ENCODE results near the gene ACSS2. TPM values are rescaled to one million over a fixed set of nuclear protein-coding genes. Genes with fewer than 3 reads are reported as not detected.
A peak's percentile ranks its signal among the peaks of the same experiment; 100 is the strongest.

ACSS2 gene
- total RNA-seq, 1 donor, result 101 TPM

DNA sequence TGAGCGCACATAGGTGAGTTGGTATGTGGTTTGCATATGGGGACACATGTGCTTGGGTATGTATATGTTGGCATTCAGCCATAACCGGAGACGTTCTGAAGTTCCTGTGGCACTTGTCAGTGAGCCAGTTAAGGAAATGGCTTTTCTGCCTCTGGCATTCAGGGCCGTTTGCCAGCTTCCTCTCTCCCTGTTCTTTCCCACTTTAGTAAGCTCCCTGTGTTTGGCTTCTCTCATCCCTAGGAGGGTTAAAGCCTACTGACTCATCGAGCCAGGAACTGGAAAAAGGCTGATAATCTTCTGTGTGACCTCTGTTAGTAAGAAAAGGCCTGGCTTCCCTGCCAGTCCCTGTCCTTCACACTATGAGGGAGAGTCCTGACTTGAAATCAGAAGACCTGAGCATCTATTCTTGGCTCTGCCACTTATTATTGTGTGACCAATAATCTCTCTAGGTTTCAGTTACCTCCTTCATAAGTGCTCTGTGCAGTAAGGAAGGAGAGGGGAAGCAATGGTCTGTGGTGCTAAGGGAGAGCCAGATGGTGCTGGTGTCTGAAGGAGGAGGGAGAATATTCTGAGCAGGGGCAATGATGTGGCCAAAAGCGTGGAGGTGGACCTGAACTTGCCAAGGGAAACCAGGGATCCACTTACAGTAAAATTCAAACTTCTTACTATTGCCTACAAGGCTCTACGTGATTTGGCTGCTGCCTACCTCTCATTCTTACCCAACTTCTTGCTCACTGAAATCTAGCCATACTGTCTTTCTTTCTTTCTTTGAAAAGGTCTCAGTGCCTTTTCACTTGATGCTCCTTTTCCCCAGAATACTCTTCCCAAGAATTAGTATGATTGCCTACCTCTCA lies 31.4 kb downstream of the ACSS2 start:
- TF ChIP-seq, protein P1, sequence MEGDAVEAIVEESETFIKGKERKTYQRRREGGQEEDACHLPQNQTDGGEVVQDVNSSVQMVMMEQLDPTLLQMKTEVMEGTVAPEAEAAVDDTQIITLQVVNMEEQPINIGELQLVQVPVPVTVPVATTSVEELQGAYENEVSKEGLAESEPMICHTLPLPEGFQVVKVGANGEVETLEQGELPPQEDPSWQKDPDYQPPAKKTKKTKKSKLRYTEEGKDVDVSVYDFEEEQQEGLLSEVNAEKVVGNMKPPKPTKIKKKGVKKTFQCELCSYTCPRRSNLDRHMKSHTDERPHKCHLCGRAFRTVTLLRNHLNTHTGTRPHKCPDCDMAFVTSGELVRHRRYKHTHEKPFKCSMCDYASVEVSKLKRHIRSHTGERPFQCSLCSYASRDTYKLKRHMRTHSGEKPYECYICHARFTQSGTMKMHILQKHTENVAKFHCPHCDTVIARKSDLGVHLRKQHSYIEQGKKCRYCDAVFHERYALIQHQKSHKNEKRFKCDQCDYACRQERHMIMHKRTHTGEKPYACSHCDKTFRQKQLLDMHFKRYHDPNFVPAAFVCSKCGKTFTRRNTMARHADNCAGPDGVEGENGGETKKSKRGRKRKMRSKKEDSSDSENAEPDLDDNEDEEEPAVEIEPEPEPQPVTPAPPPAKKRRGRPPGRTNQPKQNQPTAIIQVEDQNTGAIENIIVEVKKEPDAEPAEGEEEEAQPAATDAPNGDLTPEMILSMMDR (IDR thresholded peaks at IDR 0.05; ENCODE audit: insufficient read depth, low read depth, low read length), result no peak
- peak; percentile 88 for DNase-seq (ENCODE audit: low read depth)

DNA sequence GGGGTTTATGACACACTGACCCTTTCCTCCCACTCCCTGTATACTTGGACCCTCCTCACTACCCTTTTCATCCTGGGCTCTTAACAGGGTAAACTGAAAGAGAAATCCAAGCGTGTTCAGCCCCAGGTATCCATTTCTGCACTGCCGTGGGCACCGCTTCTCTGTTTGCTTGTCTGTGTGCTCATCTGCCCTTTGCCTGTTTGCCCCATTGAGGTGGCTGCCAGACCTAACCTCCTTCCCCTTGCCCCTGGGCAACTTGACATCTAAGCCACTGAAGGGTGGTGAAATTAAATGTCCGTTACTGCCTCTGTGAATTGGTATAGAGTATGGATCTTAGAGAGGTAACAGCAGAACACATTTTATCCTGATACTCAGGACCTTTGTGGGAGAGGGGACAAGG lies 38.7 kb downstream of the ACSS2 start:
- TF ChIP-seq, protein P1 (IDR thresholded peaks at IDR 0.05; ENCODE audit: insufficient read depth, low read depth, low read length), result no peak
- no peak overlapping the region for H3K4me3 ChIP-seq (ENCODE audit: low read depth, low read length)
- no peak for DNase-seq (ENCODE audit: low read depth)

More for the DNA sequence above, 31.4 kb downstream of the ACSS2 start:
- no peak overlapping the region for H3K4me3 ChIP-seq (ENCODE audit: low read depth, low read length)

DNA sequence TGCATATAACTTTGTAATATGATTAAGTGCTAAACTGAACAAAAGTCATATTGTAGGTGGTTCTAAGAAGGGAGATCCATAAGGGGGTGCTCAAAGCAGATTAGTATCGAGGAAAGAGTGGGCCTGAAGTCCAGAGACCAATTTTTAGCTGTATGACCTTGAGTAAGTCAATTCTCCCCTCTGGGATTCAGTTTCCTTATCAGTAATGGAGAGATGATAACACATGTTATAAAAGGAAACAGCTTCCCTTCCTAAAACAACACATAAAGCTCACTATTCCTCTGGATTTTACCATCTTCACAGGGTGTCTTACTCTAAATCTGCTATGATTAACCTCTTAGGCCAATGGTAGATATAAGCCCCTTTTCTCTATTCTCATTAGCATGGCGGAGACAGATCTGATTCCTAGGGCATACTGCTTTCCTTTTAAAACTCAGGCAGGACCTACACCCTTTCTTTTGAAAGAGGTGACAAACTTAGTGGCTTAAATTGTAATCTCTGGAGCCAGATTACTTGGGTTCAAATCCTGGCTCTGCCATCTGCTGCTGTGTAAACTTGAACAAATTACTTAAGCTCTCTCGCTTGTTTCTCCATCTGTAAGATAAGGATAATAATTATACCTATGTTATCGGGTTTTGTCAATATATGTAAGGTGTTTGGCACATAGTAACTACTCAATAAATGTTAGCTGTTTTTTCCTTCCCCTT lies 39.5 kb downstream of the ACSS2 start:
- TF ChIP-seq, protein P1 (IDR thresholded peaks at IDR 0.05; ENCODE audit: insufficient read depth, low read depth, low read length), result no peak
- no peak overlapping the region for H3K4me3 ChIP-seq (ENCODE audit: low read depth, low read length)

DNA sequence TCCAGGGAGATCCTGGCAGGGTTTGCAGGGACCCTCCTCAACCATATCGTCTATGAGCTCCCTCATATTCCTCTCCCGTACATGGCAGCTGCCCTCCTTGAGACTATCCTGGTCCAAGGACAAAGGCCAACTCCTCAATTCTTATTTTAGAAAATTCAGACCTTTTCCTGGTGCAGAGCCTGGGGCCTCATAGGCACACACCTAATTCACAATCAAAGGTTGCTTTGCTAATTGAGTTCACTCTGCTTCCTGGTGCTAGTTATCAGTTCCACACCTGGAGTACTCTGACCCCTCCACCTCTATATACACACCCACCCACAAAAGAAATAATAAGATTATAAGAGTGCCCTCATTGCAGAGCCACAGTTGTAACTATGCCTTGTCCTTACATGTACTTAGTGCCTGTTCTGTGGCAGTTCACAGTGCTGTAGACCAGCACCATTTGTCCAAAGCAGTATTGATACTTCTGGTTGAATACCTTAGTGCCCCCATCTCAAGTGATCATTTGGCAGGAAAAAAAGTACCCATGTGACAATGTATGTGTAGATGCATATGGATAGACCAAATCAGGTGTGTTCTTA lies 40.5 kb downstream of the ACSS2 start:
- no peak for DNase-seq (ENCODE audit: low read depth)
- no peak overlapping the region for H3K4me3 ChIP-seq (ENCODE audit: low read depth, low read length)
- TF ChIP-seq, protein P1 (IDR thresholded peaks at IDR 0.05; ENCODE audit: insufficient read depth, low read depth, low read length), result no peak

More for the DNA sequence above, 39.5 kb downstream of the ACSS2 start:
- DNase-seq (ENCODE audit: low read depth), result no peak

DNA sequence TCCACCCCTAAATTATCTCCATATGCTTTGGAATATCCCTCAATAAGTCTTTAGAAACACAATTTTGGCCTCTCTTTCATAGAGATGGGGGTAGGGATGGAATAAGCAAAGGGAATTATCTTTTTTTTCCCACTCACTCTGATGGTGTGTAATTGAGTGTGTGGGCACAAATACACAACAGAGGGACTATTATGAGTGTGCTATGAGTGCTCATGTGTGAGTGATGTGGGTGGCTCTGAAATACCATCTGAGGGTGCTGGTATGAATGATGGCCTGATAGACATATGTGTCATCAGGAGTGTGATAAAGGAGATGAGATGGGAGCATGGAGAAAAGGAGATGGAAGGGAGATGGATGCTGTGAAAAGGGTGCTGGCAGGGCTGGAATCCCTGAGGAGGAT lies 43.6 kb downstream of the ACSS2 start:
- H3K4me3 ChIP-seq (ENCODE audit: low read depth, low read length), result no peak overlapping the region
- TF ChIP-seq, protein P1 (IDR thresholded peaks at IDR 0.05; ENCODE audit: insufficient read depth, low read depth, low read length), result no peak
- DNase-seq (ENCODE audit: low read depth), result no peak

DNA sequence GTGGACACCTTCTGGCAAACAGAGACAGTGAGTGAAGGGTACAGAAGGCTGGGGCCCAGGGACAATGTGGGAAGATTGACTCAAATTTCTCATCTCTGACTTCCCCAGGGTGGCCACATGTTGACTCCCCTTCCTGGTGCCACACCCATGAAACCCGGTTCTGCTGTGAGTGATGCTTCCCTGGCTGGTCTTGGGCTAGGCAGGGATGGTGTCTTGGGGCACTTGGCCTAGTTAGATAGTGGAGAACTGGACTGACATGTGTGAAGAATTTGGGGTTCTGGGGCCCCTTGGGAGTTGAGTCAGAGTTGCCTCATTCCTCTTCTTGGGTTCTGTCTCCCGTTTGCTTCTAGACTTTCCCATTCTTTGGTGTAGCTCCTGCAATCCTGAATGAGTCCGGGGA lies 45.0 kb downstream of the ACSS2 start:
- DNase-seq (ENCODE audit: low read depth), result no peak
- no peak overlapping the region for H3K4me3 ChIP-seq (ENCODE audit: low read depth, low read length)
- TF ChIP-seq, protein P1 (IDR thresholded peaks at IDR 0.05; ENCODE audit: insufficient read depth, low read depth, low read length), result no peak

Data from fibroblast of villous mesenchyme (primary cell).